Activated naive CD4-positive, alpha-beta T cell treated with anti-CD3 and anti-CD28 coated beads for 36 hours (primary cell): ENCODE data around the gene DCAF10. TPM values are rescaled to one million over a fixed set of nuclear protein-coding genes. Genes with fewer than 3 reads are reported as not detected.
"Not testable (repeated sequence)": the region's sequence is repeated elsewhere in the genome, so short reads cannot be mapped to it uniquely, and the experiment has no call there.

Experiments used
- CTCF ChIA-PET: fragments of 350-600 bp; sonication (Branson Sonifier 250); formaldehyde crosslinking; loops from one replicate; lab custom pipeline; 2021; ENCODE audit warnings: antibody characterized with exemption; lab: Charles Lee
- DNase-seq: peaks from one replicate; pipeline ENCODE4 v3.0.0-alpha.2; 2020
- H3K27ac Mint-ChIP-seq: one replicate; pipeline ENCODE4 v1.8.0; 2021; ENCODE audit warnings: mild to moderate bottlenecking, mixed read lengths
- H3K27me3 Mint-ChIP-seq: one replicate; pipeline ENCODE4 v1.8.0; 2021; ENCODE audit warnings: low read depth, mixed read lengths
- H3K36me3 Mint-ChIP-seq: one replicate; pipeline ENCODE4 v1.8.0; 2021; ENCODE audit warnings: low read depth, mixed read lengths
- H3K4me1 Mint-ChIP-seq: one replicate; pipeline ENCODE4 v1.8.0; 2021; ENCODE audit warnings: low read depth, mixed read lengths
- H3K4me3 Mint-ChIP-seq: one replicate; pipeline ENCODE4 v1.8.0; 2021; ENCODE audit warnings: mild to moderate bottlenecking, moderate library complexity, mixed read lengths
- H3K9me3 Mint-ChIP-seq: one replicate; pipeline ENCODE4 v1.8.0; 2021; ENCODE audit warnings: mixed read lengths
- intact Hi-C: fragments of 100-400 bp; cut with micrococcal nuclease; formaldehyde crosslinking; loops from one replicate; pipeline ENCODE4 v1.15.1; 2023
- total RNA-seq, 2 experiments: library from RNA; stranded (reverse); gene quantifications; one replicate each; pipeline ENCODE4 v1.2.3, GENCODE V29; 2021

Gene DCAF10, protein sequence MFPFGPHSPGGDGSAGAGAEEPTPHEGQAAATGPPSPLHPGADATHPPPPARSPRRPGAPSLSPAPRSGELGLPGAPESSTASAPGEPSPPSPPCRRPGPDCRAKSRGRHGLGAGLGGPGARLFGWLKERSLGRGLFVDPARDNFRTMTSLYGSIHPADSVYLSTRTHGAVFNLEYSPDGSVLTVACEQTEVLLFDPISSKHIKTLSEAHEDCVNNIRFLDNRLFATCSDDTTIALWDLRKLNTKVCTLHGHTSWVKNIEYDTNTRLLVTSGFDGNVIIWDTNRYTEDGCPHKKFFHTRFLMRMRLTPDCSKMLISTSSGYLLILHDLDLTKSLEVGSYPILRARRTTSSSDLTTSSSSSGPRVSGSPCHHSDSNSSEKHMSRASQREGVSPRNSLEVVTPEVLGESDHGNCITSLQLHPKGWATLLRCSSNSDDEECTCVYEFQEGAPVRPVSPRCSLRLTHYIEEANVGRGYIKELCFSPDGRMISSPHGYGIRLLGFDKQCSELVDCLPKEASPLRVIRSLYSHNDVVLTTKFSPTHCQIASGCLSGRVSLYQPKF
- 10 to 100 TPM in 1 of 2 experiments, 1 to 10 TPM in 1; 9.4 to 10.9 TPM for total RNA-seq

DNA sequence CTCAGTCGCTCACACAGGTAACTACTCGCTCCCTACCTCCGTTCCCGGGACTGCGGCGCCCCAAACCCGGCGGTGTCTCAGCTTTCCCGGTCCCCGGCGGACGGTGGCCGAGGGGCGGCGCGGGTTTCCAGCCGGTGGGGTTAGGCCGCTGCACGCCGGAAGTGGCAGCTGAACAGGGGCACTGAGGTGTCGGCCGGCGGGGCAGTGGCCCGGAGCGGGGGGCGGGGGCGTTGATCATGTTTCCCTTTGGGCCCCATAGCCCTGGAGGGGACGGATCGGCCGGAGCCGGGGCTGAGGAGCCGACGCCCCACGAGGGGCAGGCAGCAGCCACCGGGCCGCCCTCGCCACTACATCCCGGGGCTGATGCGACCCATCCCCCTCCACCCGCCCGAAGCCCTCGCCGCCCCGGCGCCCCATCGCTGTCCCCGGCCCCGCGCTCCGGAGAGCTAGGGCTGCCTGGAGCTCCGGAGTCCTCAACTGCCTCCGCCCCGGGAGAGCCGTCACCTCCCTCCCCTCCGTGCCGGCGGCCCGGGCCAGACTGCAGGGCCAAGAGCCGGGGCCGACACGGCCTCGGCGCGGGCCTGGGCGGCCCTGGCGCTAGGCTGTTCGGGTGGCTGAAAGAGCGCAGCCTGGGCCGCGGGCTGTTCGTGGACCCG is at the start of gene DCAF10:
Gene DCAF10 (plus strand): TSS at position 167 of the 656 bp plus-strand sequence. CDS start 70 bp downstream, at position 237.
- CTCF ChIA-PET = no interaction called here
- H3K27me3 Mint-ChIP-seq = no peaks in the 10 kb centered on the region
- peak within 1 kb of the TSS; percentile 79 for H3K27ac Mint-ChIP-seq
- H3K9me3 Mint-ChIP-seq = no peaks in the 10 kb centered on the region
- H3K36me3 Mint-ChIP-seq = peaks cover 2% of the 10 kb centered on the region
- DNase-seq = peak; percentile 89
- peaks cover 38% of the 10 kb centered on the region for H3K4me1 Mint-ChIP-seq
- peak within 1 kb of the TSS; percentile 93 for H3K4me3 Mint-ChIP-seq
- intact Hi-C loops = loop anchor here (1.0 to 2.0 kb wide), 4 partner anchors 15 to 208 kb away; partner anchors contain the start of genes EXOSC3, TOMM5 and TRMT10B

DNA sequence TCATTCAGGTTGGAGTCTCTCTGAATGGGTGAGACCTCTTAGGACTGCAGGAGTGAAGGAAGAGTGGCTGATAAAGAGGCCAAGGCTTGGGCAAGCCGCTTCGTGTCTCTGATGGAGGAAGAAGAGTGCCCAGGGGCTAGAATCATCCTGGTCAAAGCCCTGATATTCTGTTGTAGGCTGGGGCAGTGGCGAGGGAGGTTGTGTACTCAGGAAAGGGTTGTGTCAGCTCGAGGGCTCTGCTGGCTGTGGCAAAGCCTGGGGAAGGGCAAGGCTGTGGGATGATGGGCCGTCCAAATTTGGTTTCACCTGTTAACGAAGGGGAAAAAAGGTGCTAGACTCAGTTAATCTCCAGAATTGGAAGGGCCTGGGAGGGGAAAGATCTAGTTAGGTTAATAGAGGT is 49.4 kb upstream of the DCAF10 start:
- peaks cover 29% of the 10 kb centered on the region for H3K4me1 Mint-ChIP-seq
- intact Hi-C loops = loop anchor here (5.0 kb wide), 1 partner anchor 264 kb away; the partner anchor contains the start of gene POLR1E

DNA sequence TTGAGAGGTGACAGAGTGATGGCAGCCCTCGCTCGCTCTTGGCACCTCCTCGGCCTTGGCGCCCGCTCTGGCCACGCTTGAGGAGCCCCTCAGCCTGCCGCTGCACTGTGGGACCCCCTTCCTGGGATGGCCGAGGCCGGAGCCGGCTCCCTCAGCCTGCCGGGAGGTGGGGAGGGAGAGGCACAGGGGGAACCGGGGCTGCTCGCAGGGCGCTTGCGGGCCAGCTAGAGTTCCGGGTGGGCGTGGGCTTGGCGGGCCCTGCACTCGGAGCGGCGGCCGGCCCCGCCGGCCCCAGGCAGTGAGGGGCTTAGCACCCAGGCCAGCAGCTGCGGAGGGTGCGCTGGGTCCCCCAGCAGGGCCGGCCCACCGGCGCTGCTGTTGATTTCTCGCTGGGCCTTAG is 48.9 kb upstream of the DCAF10 start:
- DNase-seq, CTCF ChIA-PET, H3K9me3 Mint-ChIP-seq, H3K4me3 Mint-ChIP-seq, H3K36me3 Mint-ChIP-seq, H3K27ac Mint-ChIP-seq, H3K27me3 Mint-ChIP-seq: not testable (repeated sequence)
- H3K4me1 Mint-ChIP-seq = peaks cover 29% of the 10 kb centered on the region
- intact Hi-C loops = loop anchor here (5.0 kb wide), 1 partner anchor 264 kb away; the partner anchor contains the start of gene POLR1E

More for the DNA sequence above, 49.4 kb upstream of the DCAF10 start:
- Mint-ChIP-seq H3K9me3 (no peaks in the 10 kb centered on the region), H3K4me3 (no peak overlapping the region), H3K27ac (no peak overlapping the region), H3K36me3 (peaks cover 3% of the 10 kb centered on the region), H3K27me3 (no peaks in the 10 kb centered on the region)
- CTCF ChIA-PET = no interaction called here
- no peak for DNase-seq

DNA sequence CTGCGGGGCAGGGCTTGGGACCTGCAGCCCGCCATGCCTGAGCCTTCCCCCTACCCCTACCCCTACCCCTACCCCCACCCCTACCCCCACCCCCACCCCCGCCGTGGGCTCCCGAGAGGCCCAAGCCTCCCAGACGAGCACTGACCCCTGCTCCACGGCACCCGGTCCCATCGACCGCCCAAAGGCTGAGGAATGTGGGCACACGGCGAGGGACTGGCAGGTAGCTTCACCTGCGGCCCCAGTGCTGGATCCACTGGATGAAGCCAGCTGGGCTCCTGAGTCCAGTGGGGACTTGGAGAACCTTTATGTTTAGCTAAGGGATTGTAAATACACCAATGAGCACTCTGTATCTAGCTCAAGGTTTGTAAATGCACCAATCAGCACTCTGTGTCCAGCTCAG is 48.5 kb upstream of the DCAF10 start:
- H3K4me1 Mint-ChIP-seq = peaks cover 30% of the 10 kb centered on the region
- H3K36me3 Mint-ChIP-seq, H3K27ac Mint-ChIP-seq, H3K27me3 Mint-ChIP-seq, DNase-seq, H3K9me3 Mint-ChIP-seq, H3K4me3 Mint-ChIP-seq: not testable (repeated sequence)
- intact Hi-C loops = loop anchor here (5.0 kb wide), 1 partner anchor 265 kb away; the partner anchor contains the start of gene POLR1E
- CTCF ChIA-PET = interaction anchor here (0.9 kb wide), 1 partner anchor 335 kb away, joined by 3 read pairs; no protein-coding TSS in a partner anchor

DNA sequence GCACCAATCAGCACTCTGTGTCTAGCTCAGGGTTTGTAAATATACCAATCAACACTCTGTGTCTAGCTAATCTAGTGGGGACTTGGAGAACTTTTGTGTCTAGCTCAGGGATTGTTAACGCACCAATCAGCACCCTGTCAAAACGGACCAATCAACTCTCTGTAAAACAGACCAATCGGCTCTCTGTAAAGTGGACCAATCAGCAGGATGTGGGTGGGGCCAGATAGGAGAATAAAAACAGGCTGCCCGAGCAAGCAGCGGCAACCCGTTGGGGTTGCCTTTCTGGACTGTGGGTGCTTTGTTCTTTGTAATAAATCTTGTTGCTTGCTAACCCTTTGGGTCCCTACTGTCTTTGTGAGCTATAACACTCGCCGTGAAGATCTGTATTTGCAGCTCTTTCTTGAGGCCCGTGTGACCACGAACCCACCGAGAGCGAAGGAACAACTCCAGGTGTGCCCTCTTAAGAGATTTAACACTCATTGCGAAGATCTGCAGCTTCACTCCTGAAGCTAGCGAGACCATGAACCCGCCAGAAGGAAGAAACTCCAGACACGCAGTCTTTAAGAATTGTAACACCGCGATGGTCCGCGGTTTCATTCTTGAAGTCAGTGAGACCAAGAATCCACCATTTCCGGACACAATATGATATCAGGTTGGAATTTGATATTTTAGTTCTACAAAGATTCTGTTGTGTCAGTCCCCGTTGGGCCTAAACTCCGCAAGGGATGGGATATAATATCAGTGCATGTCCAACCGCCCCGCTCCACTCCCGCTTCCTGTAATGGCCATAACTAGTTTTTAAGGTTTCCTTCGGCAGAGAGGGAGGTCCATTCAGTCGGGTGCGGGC is 47.7 kb upstream of the DCAF10 start:
- CTCF ChIA-PET = interaction anchor here (0.9 kb wide), 1 partner anchor 336 kb away, joined by 3 read pairs; no protein-coding TSS in a partner anchor
- H3K9me3 Mint-ChIP-seq = no peaks in the 10 kb centered on the region
- DNase-seq = peak; percentile 14
- peaks cover 32% of the 10 kb centered on the region for H3K4me1 Mint-ChIP-seq
- H3K36me3 Mint-ChIP-seq = peaks cover 3% of the 10 kb centered on the region
- peak overlapping the region; percentile 96 for H3K4me3 Mint-ChIP-seq
- intact Hi-C loops = loop anchor here (1.0 to 5.0 kb wide), 3 partner anchors 47 to 266 kb away; partner anchors contain the start of genes DCAF10, POLR1E and SLC25A51
- peak overlapping the region; percentile 85 for H3K27ac Mint-ChIP-seq
- H3K27me3 Mint-ChIP-seq = no peaks in the 10 kb centered on the region

DNA sequence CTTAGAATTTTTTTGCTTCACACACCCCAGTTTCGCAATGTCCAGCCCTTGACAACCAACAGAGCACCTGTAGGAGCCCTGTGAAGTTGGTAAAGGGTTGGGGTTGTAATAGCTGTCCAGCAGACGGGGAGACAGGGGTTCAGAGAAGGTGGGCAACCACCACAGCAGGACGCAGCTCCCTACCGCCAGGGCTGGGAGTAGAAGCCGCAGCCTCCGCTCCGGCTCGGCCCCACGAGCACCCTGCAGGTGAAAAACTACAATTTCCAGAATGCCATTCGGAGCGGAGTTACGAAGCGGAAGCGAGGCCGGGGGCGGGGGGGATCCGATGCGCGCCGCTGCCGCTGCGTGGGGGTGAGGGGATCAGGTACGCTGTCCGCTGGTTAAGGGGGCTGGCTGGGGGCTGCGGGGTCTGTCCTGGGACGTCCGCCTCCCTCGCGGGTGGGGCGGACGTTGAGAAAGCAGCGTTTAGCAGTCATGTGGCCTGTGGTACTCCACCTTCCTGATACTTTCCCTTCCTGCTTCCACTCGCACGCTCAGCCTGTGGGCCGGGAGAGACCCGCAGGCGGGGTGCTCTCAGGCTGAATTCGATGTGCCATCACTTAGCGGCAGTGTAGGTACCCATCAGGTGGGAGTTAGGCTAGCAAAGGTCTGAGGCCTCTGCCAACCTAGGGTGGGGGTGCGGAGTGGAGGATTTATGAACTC is 47.0 kb upstream of the DCAF10 start, which contains the start of gene TRMT10B:
Gene TRMT10B (plus strand): TSS at position 317 of the 702 bp plus-strand sequence. CDS start 8,127 bp downstream, outside the sequence.
- CTCF ChIA-PET = no interaction called here
- DNase-seq = peak; percentile 77
- H3K27ac Mint-ChIP-seq = peak within 1 kb of the TSS; percentile 85
- H3K4me3 Mint-ChIP-seq = peak within 1 kb of the TSS; percentile 96
- H3K36me3 Mint-ChIP-seq = peaks cover 3% of the 10 kb centered on the region
- H3K27me3 Mint-ChIP-seq = no peaks in the 10 kb centered on the region
- no peaks in the 10 kb centered on the region for H3K9me3 Mint-ChIP-seq
- intact Hi-C loops = loop anchor here (1.0 to 5.0 kb wide), 4 partner anchors 32 to 266 kb away; partner anchors contain the start of genes DCAF10, EXOSC3, POLR1E and SLC25A51
- peaks cover 32% of the 10 kb centered on the region for H3K4me1 Mint-ChIP-seq

DNA sequence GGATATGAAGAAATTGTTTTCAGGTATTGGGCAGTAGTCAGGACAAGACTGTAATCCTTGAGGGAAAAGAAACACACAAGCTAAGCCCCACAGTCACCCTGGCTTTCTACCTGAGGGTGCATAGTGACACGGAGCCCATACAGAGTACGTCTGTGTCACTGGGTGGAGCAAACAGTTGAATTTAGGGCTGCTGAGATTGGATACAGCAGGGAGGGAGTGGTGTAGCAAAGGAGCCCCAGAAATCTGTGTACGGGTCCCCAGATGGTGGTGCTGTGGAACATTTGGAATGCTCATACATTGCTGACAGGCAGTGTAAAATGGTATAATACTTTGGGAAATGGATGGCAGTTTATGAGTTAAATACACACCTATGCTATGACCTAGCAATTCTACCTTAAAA is 41.9 kb upstream of the DCAF10 start:
- CTCF ChIA-PET = no interaction called here
- peaks cover 31% of the 10 kb centered on the region for H3K4me1 Mint-ChIP-seq
- peaks cover 12% of the 10 kb centered on the region for H3K36me3 Mint-ChIP-seq
- DNase-seq = no peak
- intact Hi-C loops = no loop called here
- H3K27ac Mint-ChIP-seq = no peak overlapping the region
- H3K27me3 Mint-ChIP-seq = no peaks in the 10 kb centered on the region
- H3K9me3 Mint-ChIP-seq = no peaks in the 10 kb centered on the region
- no peak overlapping the region for H3K4me3 Mint-ChIP-seq

DNA sequence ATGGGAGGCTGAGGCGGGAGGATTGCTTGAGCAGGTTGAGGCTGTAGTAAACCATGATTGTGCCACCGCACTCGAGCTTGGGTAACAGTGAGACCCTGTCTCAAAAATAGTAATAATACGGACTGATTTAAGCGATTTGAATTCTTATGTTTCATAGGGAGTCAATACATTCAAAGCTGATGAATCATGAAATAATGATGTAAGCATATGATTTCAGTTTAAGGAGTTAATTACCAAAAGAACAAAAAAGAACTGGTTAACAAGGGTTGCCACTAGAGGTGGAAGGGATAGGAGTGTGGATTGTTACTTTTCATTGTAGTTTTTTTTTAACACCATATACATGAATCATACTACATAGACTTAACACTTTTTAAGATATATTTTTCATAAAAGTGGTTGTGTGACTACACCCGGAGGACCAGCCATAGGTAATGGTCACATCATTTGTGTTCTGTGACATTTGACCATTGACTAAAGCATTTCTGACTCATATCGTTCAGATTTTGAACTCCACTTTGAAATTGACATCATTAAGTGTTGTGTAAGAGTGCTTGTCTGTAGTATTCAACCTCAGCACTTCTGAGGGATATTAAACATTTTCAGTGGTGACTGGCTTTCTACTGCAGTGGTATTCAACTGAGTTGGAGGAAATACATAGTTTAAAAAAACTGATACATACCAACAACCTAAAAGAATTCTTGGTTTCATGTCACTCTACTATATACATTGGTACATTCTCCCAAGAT is 40.0 kb upstream of the DCAF10 start:
- intact Hi-C loops = no loop called here
- Mint-ChIP-seq H3K4me1 (peaks cover 15% of the 10 kb centered on the region), H3K9me3 (peaks cover 2% of the 10 kb centered on the region), H3K27me3 (no peaks in the 10 kb centered on the region), H3K36me3 (peaks cover 23% of the 10 kb centered on the region), H3K4me3 (no peak overlapping the region), H3K27ac (no peak overlapping the region)
- CTCF ChIA-PET = interaction anchor here (0.7 kb wide), 2 partner anchors 19 to 118 kb away, joined by 3 read pairs; no protein-coding TSS in a partner anchor
- DNase-seq = no peak

DNA sequence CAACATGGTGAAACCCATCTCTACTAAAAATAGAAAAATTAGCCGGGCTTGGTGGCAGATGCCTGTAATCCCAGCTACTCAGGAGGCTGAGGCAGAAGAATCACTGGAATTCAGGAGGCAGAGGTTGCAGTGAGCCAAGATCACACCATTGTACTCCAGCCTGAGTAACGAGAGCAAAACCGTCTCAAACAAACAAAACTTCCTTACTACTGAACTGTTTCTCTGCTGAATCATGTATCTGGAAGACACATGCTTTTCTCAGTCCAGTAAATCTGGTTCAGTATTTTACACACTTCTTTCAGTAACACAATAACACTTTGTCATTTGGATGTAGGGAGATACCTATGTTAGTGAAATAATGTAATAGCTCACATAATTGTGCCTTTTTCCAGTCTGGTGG is 39.1 kb upstream of the DCAF10 start:
- CTCF ChIA-PET = no interaction called here
- DNase-seq = no peak
- peaks cover 2% of the 10 kb centered on the region for H3K9me3 Mint-ChIP-seq
- peaks cover 27% of the 10 kb centered on the region for H3K36me3 Mint-ChIP-seq
- no peak overlapping the region for H3K4me3 Mint-ChIP-seq
- H3K27me3 Mint-ChIP-seq = no peaks in the 10 kb centered on the region
- intact Hi-C loops = no loop called here
- no peak overlapping the region for H3K27ac Mint-ChIP-seq
- peaks cover 10% of the 10 kb centered on the region for H3K4me1 Mint-ChIP-seq

DNA sequence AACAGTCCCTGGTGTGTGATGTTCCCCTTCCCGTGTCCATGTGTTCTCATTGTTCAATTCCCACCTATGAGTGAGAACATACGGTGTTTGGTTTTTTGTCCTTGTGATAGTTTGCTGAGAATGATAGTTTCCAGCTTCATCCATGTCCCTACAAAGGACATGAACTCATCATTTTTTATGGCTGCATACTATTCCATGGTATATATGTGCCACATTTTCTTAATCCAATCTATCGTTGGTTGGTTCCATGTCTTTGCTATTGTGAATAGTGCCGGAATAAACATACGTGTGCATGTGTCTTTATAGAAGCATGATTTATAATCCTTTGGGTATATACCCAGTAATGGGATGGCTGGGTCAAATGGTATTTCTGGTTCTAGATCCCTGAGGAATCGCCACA is 35.3 kb upstream of the DCAF10 start:
- H3K9me3 Mint-ChIP-seq, H3K27ac Mint-ChIP-seq, H3K27me3 Mint-ChIP-seq, H3K4me3 Mint-ChIP-seq, H3K4me1 Mint-ChIP-seq, intact Hi-C loops, DNase-seq, CTCF ChIA-PET: not testable (repeated sequence)
- peaks cover 33% of the 10 kb centered on the region for H3K36me3 Mint-ChIP-seq
